H1 (cell line): Measurements from ENCODE around the gene TMEM269. TPM values are rescaled to one million over a fixed set of nuclear protein-coding genes. Genes with fewer than 3 reads are reported as not detected.

Experiments
- CTCF ChIA-PET: fragments of 300-600 bp; sonication (Branson Sonifier 250); formaldehyde crosslinking; loops from one replicate; lab custom pipeline; 2021; ENCODE audit not compliant: partially characterized antibody; lab: Charles Lee
- POLR2A ChIA-PET: fragments of 300-600 bp; sonication (Branson Sonifier 250); formaldehyde crosslinking; loops from one replicate; lab custom pipeline; 2021; ENCODE audit warnings: inconsistent platforms; ENCODE audit not compliant: partially characterized antibody; lab: Charles Lee
- DNase-seq, 2 experiments: peaks; one replicate each; pipeline versions ENCODE4 v3.0.0 to v3.0.0-alpha.2; 2010 to 2022; ENCODE audit warnings: low spot score in 2 of 2, low read depth in 1 of 2, mixed read lengths in 1 of 2
- FAIRE-seq: peaks from 2 replicates; lab custom pipeline; 2011; peaks lifted over from hg19 to GRCh38; lab: Jason Lieb, UNC
- H2AFZ ChIP-seq: 2 replicates; pipeline ENCODE4 v1.8.1; 2012; ENCODE audit warnings: low read length, inconsistent platforms
- H2AK5ac ChIP-seq: 2 replicates; pipeline ENCODE4 v1.6.1; 2013; ENCODE audit warnings: low read depth, low read length
- H2BK120ac ChIP-seq: replicated peaks from 2 replicates; pipeline ENCODE3; 2013; ENCODE audit warnings: low read depth, low read length, inconsistent platforms
- H2BK12ac ChIP-seq: 2 replicates; pipeline ENCODE4 v1.6.1; 2013; ENCODE audit warnings: low read depth, low read length
- H2BK15ac ChIP-seq: 2 replicates; pipeline ENCODE4 v1.6.1; 2013; ENCODE audit warnings: low read length
- H2BK20ac ChIP-seq: 2 replicates; pipeline ENCODE4 v1.6.1; 2013; ENCODE audit warnings: low read length
- H2BK5ac ChIP-seq: 2 replicates; pipeline ENCODE4 v1.6.1; 2013; ENCODE audit warnings: low read depth, low read length
- H3K14ac ChIP-seq: 2 replicates; pipeline ENCODE4 v1.6.1; 2013; ENCODE audit warnings: inconsistent platforms; ENCODE audit not compliant: insufficient read length
- H3K18ac ChIP-seq: 2 replicates; pipeline ENCODE4 v1.6.1; 2013; ENCODE audit warnings: low read length; ENCODE audit errors: extremely low read depth
- H3K23ac ChIP-seq: 2 replicates; pipeline ENCODE4 v1.6.1; 2013; ENCODE audit warnings: inconsistent platforms; ENCODE audit not compliant: insufficient read length
- H3K23me2 ChIP-seq: 2 replicates; pipeline ENCODE4 v1.6.1; 2013; ENCODE audit warnings: low read depth, low read length
- H3K27ac ChIP-seq: 2 replicates; pipeline ENCODE4 v1.6.1; 2011; ENCODE audit warnings: low read depth, low read length, inconsistent platforms
- H3K27me3 ChIP-seq, 4 experiments: replicated peaks in 1 of 4; 1 replicate in 1 of 4; 2 replicates in 3 of 4; pipeline versions ENCODE4 v1.6.1 to v1.8.1; 2011 to 2013; ENCODE audit warnings: low read length in 3 of 4, mild to moderate bottlenecking in 3 of 4, inconsistent platforms in 2 of 4, mixed read lengths in 2 of 4, moderate library complexity in 1 of 4; ENCODE audit not compliant: control insufficient read depth in 3 of 4, insufficient read depth in 3 of 4; ENCODE audit errors: extremely low read depth in 1 of 4
- H3K36me3 ChIP-seq, 4 experiments: 2 replicates each; pipeline versions ENCODE4 v1.6.1 to v1.8.1; 2011 to 2013; ENCODE audit warnings: mild to moderate bottlenecking in 4 of 4, low read length in 3 of 4, moderate library complexity in 2 of 4, control low read depth in 1 of 4, inconsistent platforms in 1 of 4; ENCODE audit not compliant: insufficient read depth in 4 of 4, control insufficient read depth in 2 of 4
- H3K4ac ChIP-seq: replicated peaks from 2 replicates; pipeline ENCODE3; 2013; ENCODE audit warnings: low read length, low read depth, mixed read lengths, inconsistent platforms; ENCODE audit not compliant: insufficient read length
- H3K4me1 ChIP-seq, 4 experiments: replicated peaks in 1 of 4; 1 replicate in 1 of 4; 2 replicates in 3 of 4; pipeline versions ENCODE4 v1.6.1 to v1.8.1; 2011 to 2013; ENCODE audit warnings: low read length in 3 of 4, inconsistent platforms in 2 of 4, mixed read lengths in 1 of 4; ENCODE audit not compliant: insufficient read depth in 4 of 4, control insufficient read depth in 3 of 4
- H3K4me2 ChIP-seq, 2 experiments: 2 replicates each; pipeline versions ENCODE4 v1.6.1 to v1.8.1; 2011 to 2013; ENCODE audit warnings: low read depth in 2 of 2, low read length in 2 of 2, control low read depth in 1 of 2, inconsistent platforms in 1 of 2, mild to moderate bottlenecking in 1 of 2; ENCODE audit not compliant: insufficient read depth in 1 of 2
- H3K4me3 ChIP-seq, 4 experiments: fragments of 200-600, 300-600 bp in 1 of 4; sonication (generic), shearing (Covaris generic), sonication (Bioruptor Twin) in 1 of 4; 2 replicates each; pipeline versions ENCODE4 v1.5.1 to v1.8.1; 2011 to 2016; ENCODE audit warnings: low read length in 4 of 4, low read depth in 3 of 4, control low read depth in 2 of 4, inconsistent platforms in 2 of 4, mild to moderate bottlenecking in 2 of 4, mixed read lengths in 1 of 4, moderate library complexity in 1 of 4; ENCODE audit not compliant: insufficient read depth in 2 of 4; ENCODE audit errors: extremely low read depth in 1 of 4
- H3K56ac ChIP-seq: replicated peaks from 2 replicates; pipeline ENCODE3; 2013; ENCODE audit warnings: low read depth, mild to moderate bottlenecking, mixed read lengths, low read length, inconsistent platforms; ENCODE audit not compliant: insufficient read length
- H3K79me1 ChIP-seq: 2 replicates; pipeline ENCODE4 v1.6.1; 2013; ENCODE audit warnings: low read depth, low read length, control low read depth
- H3K79me2 ChIP-seq, 2 experiments: 2 replicates each; pipeline versions ENCODE4 v1.6.1 to v1.8.1; 2012 to 2013; ENCODE audit warnings: low read length in 2 of 2, mild to moderate bottlenecking in 2 of 2, inconsistent platforms in 1 of 2; ENCODE audit not compliant: insufficient read depth in 2 of 2, control insufficient read depth in 1 of 2
- H3K9ac ChIP-seq, 4 experiments: replicated peaks in 1 of 4; 1 replicate in 1 of 4; 2 replicates in 3 of 4; pipeline versions ENCODE4 v1.6.1 to v1.8.1; 2011 to 2013; ENCODE audit warnings: low read depth in 3 of 4, low read length in 3 of 4, control low read depth in 2 of 4, mild to moderate bottlenecking in 2 of 4, moderate library complexity in 2 of 4, inconsistent platforms in 1 of 4; ENCODE audit errors: extremely low read depth in 1 of 4
- H3K9me3 ChIP-seq, 2 experiments: 2 replicates each; pipeline versions ENCODE4 v1.6.1 to v1.8.1; 2012 to 2013; ENCODE audit warnings: mild to moderate bottlenecking in 2 of 2, moderate library complexity in 2 of 2, control low read depth in 1 of 2, inconsistent platforms in 1 of 2, low read depth in 1 of 2, low read length in 1 of 2, mixed read lengths in 1 of 2; ENCODE audit not compliant: insufficient read depth in 2 of 2
- H4K20me1 ChIP-seq, 2 experiments: replicated peaks in 1 of 2; 2 replicates each; pipeline versions ENCODE3 to v1.8.1; 2011 to 2013; ENCODE audit warnings: inconsistent platforms in 2 of 2, low read length in 2 of 2, mild to moderate bottlenecking in 1 of 2; ENCODE audit not compliant: insufficient read depth in 2 of 2, control insufficient read depth in 1 of 2
- H4K5ac ChIP-seq: 2 replicates; pipeline ENCODE4 v1.6.1; 2013; ENCODE audit warnings: low read length, low read depth, mixed read lengths, inconsistent platforms; ENCODE audit not compliant: insufficient read length
- H4K8ac ChIP-seq: 2 replicates; pipeline ENCODE4 v1.8.0; 2013; ENCODE audit warnings: mild to moderate bottlenecking, moderate library complexity, low read length, inconsistent platforms; ENCODE audit not compliant: insufficient read depth; ENCODE audit errors: extremely low read depth
- H4K91ac ChIP-seq: replicated peaks from 2 replicates; pipeline ENCODE3; 2013; ENCODE audit warnings: low read length, mixed read lengths, inconsistent platforms; ENCODE audit not compliant: insufficient read length
- CEBPB ChIP-seq: IDR thresholded peaks from 2 replicates; pipeline ENCODE4 v1.6.1; 2012; ENCODE audit warnings: low read depth, low read length
- EP300 ChIP-seq, 2 experiments: IDR thresholded peaks; 1 replicate in 1 of 2; 2 replicates in 1 of 2; pipeline ENCODE4 v1.6.1; 2011 to 2012; ENCODE audit warnings: low read depth in 2 of 2, low read length in 2 of 2, mild to moderate bottlenecking in 2 of 2, borderline replicate concordance in 1 of 2, inconsistent platforms in 1 of 2, moderate library complexity in 1 of 2
- KDM4A ChIP-seq: IDR thresholded peaks from one replicate; pipeline ENCODE4 v1.7.1; 2012; ENCODE audit warnings: low read depth, mild to moderate bottlenecking, moderate library complexity, low read length, inconsistent platforms; ENCODE audit not compliant: severe bottlenecking
- NANOG ChIP-seq: IDR thresholded peaks from 2 replicates; pipeline ENCODE4 v1.6.1; 2011; ENCODE audit warnings: low read length, low read depth, mild to moderate bottlenecking, inconsistent platforms; ENCODE audit not compliant: insufficient read depth, poor library complexity, severe bottlenecking
- RFX5 ChIP-seq: IDR thresholded peaks from 2 replicates; pipeline ENCODE4 v1.6.1; 2011; ENCODE audit warnings: low read depth, low read length, improper control_type of control experiment, borderline replicate concordance
- SIRT6 ChIP-seq: IDR thresholded peaks from one replicate; pipeline ENCODE4 v1.7.1; 2012; ENCODE audit warnings: low read length, inconsistent platforms
- TAF7 ChIP-seq: optimal IDR thresholded peaks from 2 replicates; pipeline ENCODE3; 2011; ENCODE audit warnings: low read depth, mild to moderate bottlenecking, inconsistent platforms, low read length, moderate library complexity, borderline replicate concordance
- YY1 ChIP-seq: IDR thresholded peaks from 2 replicates; pipeline ENCODE4 v1.6.1; 2011; ENCODE audit warnings: low read depth, mild to moderate bottlenecking, low read length
- WGBS, 2 experiments: shearing (Covaris generic) in 1 of 2; methylation state at CpG; one replicate each; pipeline versions ENCODE4 v1.1.6 to v1.1.7; 2013 to 2015; ENCODE audit warnings: low lambda C conversion rate in 2 of 2, mixed read lengths in 2 of 2, inconsistent platforms in 1 of 2, low coverage in 1 of 2, missing lambda C conversion rate in 1 of 2; ENCODE audit not compliant: insufficient replicate concordance in 2 of 2, insufficient coverage in 1 of 2, insufficient read length in 1 of 2; ENCODE audit errors: extremely low coverage in 1 of 2, missing lambda C conversion rate in 1 of 2; 5-methylcytosine and 5-hydroxymethylcytosine counted together
- polyA plus RNA-seq, 7 experiments: library from polyadenylated mRNA; depleted of rRNA in 3 of 7; stranded (reverse) in 5 of 7; unstranded in 2 of 7; fragments of >200 nt in 5 of 7; fragments of 200-250 nt in 2 of 7; gene quantifications; 1 replicate in 5 of 7; 2 replicates in 1 of 7; 4 replicates in 1 of 7; pipeline versions ENCODE4 v1.2.1 to v1.2.3, GENCODE V29; 2011 to 2013; ENCODE audit warnings: missing spikeins in 2 of 7, mixed read lengths in 2 of 7
- total RNA-seq: library from RNA; stranded (reverse); fragmentation: NEBNext Ultra II Directional; extraction: Animal tissue kit (Norgen Biotek cat#: 25700); gene quantifications from 2 replicates; pipeline ENCODE4 v1.2.1, GENCODE V29; 2021

TMEM269 gene
- total and polyA plus RNA-seq, 2 of the 8 experiments (the other 6 are each of a cell fraction or from before 2014, with no cell fraction given): 0.14 to 0.35 TPM

DNA sequence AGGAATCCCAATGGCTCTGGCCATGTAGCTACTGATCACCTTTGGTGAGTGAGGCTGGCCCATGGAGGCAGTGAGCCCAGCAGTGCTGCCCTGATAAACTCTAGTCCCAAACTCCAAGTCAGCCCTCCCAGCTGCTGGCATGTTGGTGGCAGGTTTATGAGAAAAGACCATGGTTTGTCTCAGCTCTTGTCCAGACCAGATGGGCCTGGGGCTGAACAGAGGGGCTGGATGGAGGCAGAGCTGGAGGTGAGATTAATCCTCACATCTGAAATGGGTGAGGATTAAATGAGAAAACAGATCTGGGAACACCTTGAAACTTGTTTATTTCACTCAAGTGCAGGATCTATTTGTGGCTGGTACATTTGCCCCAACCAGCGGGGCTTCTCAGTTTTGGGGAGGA is 3.2 kb downstream of the TMEM269 start:
- POLR2A ChIA-PET: interaction anchor here (0.5 to 1.4 kb wide), 3 partner anchors 18 to 854 kb away, joined by 3 read pairs; no protein-coding TSS in a partner anchor
- WGBS, 2 experiments: 85% methylated on average over 1 of the region's 1 CpG; no CpG with 5 or more reads in 1 of the 2 experiments

More for the DNA sequence above, 3.2 kb downstream of the TMEM269 start:
- Histone ChIP-seq H3K23me2 (no peaks in the 10 kb centered on the region), H4K20me1 (peaks cover 0 to 2% of the 10 kb centered on the region in 2 experiments), H2AK5ac (no peak overlapping the region), H3K27ac (no peak overlapping the region), H3K9me3 (no peaks in the 10 kb centered on the region), H2BK5ac (no peak overlapping the region), H3K4me2 (no peak overlapping the region), H2BK120ac (no peak overlapping the region), H2BK15ac (no peak overlapping the region), H3K4ac (no peak overlapping the region), H3K36me3 (peaks cover 0 to 2% (median 0%) of the 10 kb centered on the region in 4 experiments; a peak in 1 of 8 replicates), H3K4me1 (peaks cover 0 to 8% (median under 1%) of the 10 kb centered on the region in 4 experiments; a peak in 2 of 7 replicates), H2BK12ac (no peak overlapping the region), H3K4me3 (no peak overlapping the region), H2BK20ac (no peak overlapping the region), H3K27me3 (no peaks in the 10 kb centered on the region), H3K56ac (no peak overlapping the region), H3K14ac (no peak overlapping the region), H4K8ac (no peak overlapping the region), H4K91ac (no peak overlapping the region), H3K18ac (no peak overlapping the region), H3K79me2 (no peaks in the 10 kb centered on the region), H3K79me1 (no peaks in the 10 kb centered on the region), H3K9ac (no peak overlapping the region), H4K5ac (no peak overlapping the region), H2AFZ (no peak overlapping the region), H3K23ac (no peak overlapping the region)
- DNase-seq (no peak), FAIRE-seq (no peak)
- no peak for TF ChIP-seq KDM4A
- TF ChIP-seq CEBPB: no peak
- no peak for TF ChIP-seq SIRT6
- TF ChIP-seq NANOG: no peak
- no peak for TF ChIP-seq YY1
- no peak for TF ChIP-seq EP300 (IDR thresholded peaks at IDR 0.05; ENCODE audit: borderline replicate concordance in 1 of 2, low read depth in 2 of 2, low read length in 2 of 2)
- TF ChIP-seq RFX5: no peak
- no peak for TF ChIP-seq TAF7
- CTCF ChIA-PET: interaction anchor here (1.1 to 8.4 kb wide), 2 partner anchors 10 to 129 kb away, joined by 3 to 51 read pairs; no protein-coding TSS in a partner anchor
